HG03432 (cell line): ENCODE results near the gene CNFN.
"Not testable (repeated sequence)": the region's sequence is repeated elsewhere in the genome, so short reads cannot be mapped to it uniquely, and the experiment has no call there.

Experiments used
- ATAC-seq: cut with Tn5 transposase; IDR thresholded peaks from one replicate; pipeline ENCODE4 v1.9.1; 2021; ENCODE audit warnings: mild to moderate bottlenecking, moderate library complexity; ENCODE audit not compliant: unreplicated experiment

The CNFN gene

GRCh38 chr19:42352301-42353259 lies 37.5 kb downstream of the CNFN start:
- ATAC-seq, result no peak

GRCh38 chr19:42351079-42351735 lies 38.9 kb downstream of the CNFN start:
- no peak for ATAC-seq

GRCh38 chr19:42350417-42350816 lies 39.7 kb downstream of the CNFN start:
- no peak for ATAC-seq

- no peak for ATAC-seq
Measured at GRCh38 chr19:42349378-42350107, 40.6 kb downstream of the CNFN start.

- no peak for ATAC-seq
Measured at GRCh38 chr19:42348211-42348610, 41.9 kb downstream of the CNFN start.

GRCh38 chr19:42345191-42345812 lies 44.8 kb downstream of the CNFN start:
- no peak for ATAC-seq

- ATAC-seq, result no peak
Measured at GRCh38 chr19:42344336-42344893, 45.7 kb downstream of the CNFN start.

- no peak for ATAC-seq
Measured at GRCh38 chr19:42343344-42344110, 46.6 kb downstream of the CNFN start.

- not testable (repeated sequence) for ATAC-seq
Measured at GRCh38 chr19:42339922-42340321, 50.2 kb downstream of the CNFN start.

- not testable (repeated sequence) for ATAC-seq
Measured at GRCh38 chr19:42339126-42339860, 50.8 kb downstream of the CNFN start.
